T-helper 1 cell treated with Interleukin-12 subunit alpha and Interleukin-12 subunit beta and Interleukin-4 antibody, amounts not matched to agents 30 μg/mL and 1 μg/mL, for 36 hours (primary cell): Measurements from ENCODE around the gene HS1BP3.

Source experiments
- H3K27ac Mint-ChIP-seq: one replicate; pipeline ENCODE4 v1.8.0; 2021; ENCODE audit warnings: mild to moderate bottlenecking, mixed read lengths
- H3K27me3 Mint-ChIP-seq: one replicate; pipeline ENCODE4 v1.8.0; 2021; ENCODE audit warnings: low read depth, mixed read lengths
- H3K36me3 Mint-ChIP-seq: one replicate; pipeline ENCODE4 v1.8.0; 2021; ENCODE audit warnings: low read depth, mixed read lengths
- H3K4me1 Mint-ChIP-seq: one replicate; pipeline ENCODE4 v1.8.0; 2021; ENCODE audit warnings: low read depth, mixed read lengths
- H3K4me3 Mint-ChIP-seq: one replicate; pipeline ENCODE4 v1.8.0; 2021; ENCODE audit warnings: mild to moderate bottlenecking, moderate library complexity, mixed read lengths
- H3K9me3 Mint-ChIP-seq: one replicate; pipeline ENCODE4 v1.8.0; 2021; ENCODE audit warnings: mixed read lengths

Gene HS1BP3

GRCh38 chr2:20617892-20618467, 32.9 kb downstream of the HS1BP3 start:
- no peaks in the 10 kb centered on the region for H3K4me1 Mint-ChIP-seq
- H3K27me3 Mint-ChIP-seq, result no peaks in the 10 kb centered on the region
- no peak overlapping the region for H3K4me3 Mint-ChIP-seq
- H3K9me3 Mint-ChIP-seq, result no peaks in the 10 kb centered on the region
- H3K36me3 Mint-ChIP-seq, result no peaks in the 10 kb centered on the region
- no peak overlapping the region for H3K27ac Mint-ChIP-seq

GRCh38 chr2:20617081-20617575, 33.8 kb downstream of the HS1BP3 start:
- Mint-ChIP-seq H3K4me1 (no peaks in the 10 kb centered on the region), H3K4me3 (no peak overlapping the region), H3K27me3 (no peaks in the 10 kb centered on the region), H3K9me3 (no peaks in the 10 kb centered on the region), H3K36me3 (no peaks in the 10 kb centered on the region), H3K27ac (no peak overlapping the region)

- no peaks in the 10 kb centered on the region for H3K4me1 Mint-ChIP-seq
- no peaks in the 10 kb centered on the region for H3K27me3 Mint-ChIP-seq
- no peak overlapping the region for H3K4me3 Mint-ChIP-seq
- H3K36me3 Mint-ChIP-seq, result no peaks in the 10 kb centered on the region
- H3K27ac Mint-ChIP-seq, result no peak overlapping the region
- no peaks in the 10 kb centered on the region for H3K9me3 Mint-ChIP-seq
These were observed 34.5 kb downstream of the HS1BP3 start for GRCh38 chr2:20616341-20616871.

GRCh38 chr2:20615466-20616241, 35.2 kb downstream of the HS1BP3 start:
- Mint-ChIP-seq H3K36me3 (no peaks in the 10 kb centered on the region), H3K4me3 (no peak overlapping the region), H3K9me3 (no peaks in the 10 kb centered on the region), H3K27me3 (no peaks in the 10 kb centered on the region), H3K4me1 (no peaks in the 10 kb centered on the region), H3K27ac (no peak overlapping the region)

- Mint-ChIP-seq H3K36me3 (no peaks in the 10 kb centered on the region), H3K9me3 (no peaks in the 10 kb centered on the region), H3K4me1 (no peaks in the 10 kb centered on the region), H3K4me3 (no peak overlapping the region), H3K27ac (no peak overlapping the region), H3K27me3 (no peaks in the 10 kb centered on the region)
These were observed 35.8 kb downstream of the HS1BP3 start for GRCh38 chr2:20615068-20615465.

- Mint-ChIP-seq H3K9me3 (no peaks in the 10 kb centered on the region), H3K27ac (no peak overlapping the region), H3K36me3 (no peaks in the 10 kb centered on the region), H3K4me1 (no peaks in the 10 kb centered on the region), H3K4me3 (no peak overlapping the region), H3K27me3 (no peaks in the 10 kb centered on the region)
These were observed 36.5 kb downstream of the HS1BP3 start for GRCh38 chr2:20614201-20615067.

GRCh38 chr2:20612925-20613916, 37.7 kb downstream of the HS1BP3 start:
- H3K4me1 Mint-ChIP-seq, result no peaks in the 10 kb centered on the region
- H3K36me3 Mint-ChIP-seq, result no peaks in the 10 kb centered on the region
- no peak overlapping the region for H3K27ac Mint-ChIP-seq
- no peak overlapping the region for H3K4me3 Mint-ChIP-seq
- no peaks in the 10 kb centered on the region for H3K27me3 Mint-ChIP-seq
- no peaks in the 10 kb centered on the region for H3K9me3 Mint-ChIP-seq

GRCh38 chr2:20611844-20612356, 39.0 kb downstream of the HS1BP3 start:
- Mint-ChIP-seq H3K27ac (no peak overlapping the region), H3K4me3 (no peak overlapping the region), H3K36me3 (no peaks in the 10 kb centered on the region), H3K27me3 (no peaks in the 10 kb centered on the region), H3K4me1 (no peaks in the 10 kb centered on the region), H3K9me3 (no peaks in the 10 kb centered on the region)

GRCh38 chr2:20611077-20611843, 39.6 kb downstream of the HS1BP3 start:
- Mint-ChIP-seq H3K27me3 (no peaks in the 10 kb centered on the region), H3K9me3 (no peaks in the 10 kb centered on the region), H3K4me1 (no peaks in the 10 kb centered on the region), H3K27ac (no peak overlapping the region), H3K36me3 (no peaks in the 10 kb centered on the region), H3K4me3 (no peak overlapping the region)

GRCh38 chr2:20609995-20610357, 40.9 kb downstream of the HS1BP3 start:
- Mint-ChIP-seq H3K4me1 (no peaks in the 10 kb centered on the region), H3K36me3 (no peaks in the 10 kb centered on the region), H3K4me3 (no peak overlapping the region), H3K27me3 (no peaks in the 10 kb centered on the region), H3K9me3 (no peaks in the 10 kb centered on the region), H3K27ac (no peak overlapping the region)

- Mint-ChIP-seq H3K9me3 (no peaks in the 10 kb centered on the region), H3K27ac (no peak overlapping the region), H3K27me3 (no peaks in the 10 kb centered on the region), H3K4me3 (no peak overlapping the region), H3K4me1 (no peaks in the 10 kb centered on the region), H3K36me3 (no peaks in the 10 kb centered on the region)
These were observed 41.4 kb downstream of the HS1BP3 start for GRCh38 chr2:20609349-20609994.

GRCh38 chr2:20608666-20609348, 42.1 kb downstream of the HS1BP3 start:
- Mint-ChIP-seq H3K27me3 (no peaks in the 10 kb centered on the region), H3K36me3 (no peaks in the 10 kb centered on the region), H3K4me3 (no peak overlapping the region), H3K4me1 (no peaks in the 10 kb centered on the region), H3K9me3 (no peaks in the 10 kb centered on the region), H3K27ac (no peak overlapping the region)
